Thyroid gland (tissue), 4 donors: ENCODE measurements around the gene USP24.

Source experiments
- CTCF ChIP-seq, 6 experiments: fragments of 200-600 bp in 3 of 6; fragments of 450-650 bp in 3 of 6; sonication (generic) in 3 of 6; IDR thresholded peaks; one replicate each; pipeline ENCODE4 v1.5.1; 2016 to 2019; ENCODE audit warnings: antibody characterized with exemption in 6 of 6, mild to moderate bottlenecking in 2 of 6, inconsistent platforms in 1 of 6, moderate library complexity in 1 of 6
- POLR2A ChIP-seq, 2 donors: fragments of 450-650 bp; IDR thresholded peaks; one replicate each; pipeline ENCODE4 v1.6.1; 2017; ENCODE audit warnings: antibody characterized with exemption in 2 of 2, mild to moderate bottlenecking in 2 of 2, moderate library complexity in 1 of 2

GRCh38 chr1:55206210-55206609 lies 9.0 kb downstream of the USP24 start:
- TF ChIP-seq CTCF (IDR thresholded peaks at IDR 0.05) (no peak), POLR2A (IDR thresholded peaks at IDR 0.05) (no peak)
